SK-N-SH (cell line): Measurements from ENCODE around the gene EAF1. TPM values are rescaled to one million over a fixed set of nuclear protein-coding genes. Genes with fewer than 3 reads are reported as not detected.
"Not testable (repeated sequence)": the region's sequence is repeated elsewhere in the genome, so short reads cannot be mapped to it uniquely, and the experiment has no call there.

ENCODE experiments used
- CTCF ChIA-PET: fragments of 300-600, 350-600 bp; formaldehyde crosslinking; extraction: SDS; loops from one replicate; lab custom pipeline; 2021; lab: Yijun Ruan, JAX
- POLR2A ChIA-PET: fragments of 350-600 bp; sonication (Branson Sonifier 250); formaldehyde crosslinking; extraction: SDS; loops from one replicate; lab custom pipeline; 2020; ENCODE audit warnings: antibody characterized with exemption, inconsistent platforms; lab: Yijun Ruan, JAX
- DNase-seq: peaks from one replicate; pipeline ENCODE4 v3.0.0; 2012
- H2AFZ ChIP-seq: fragments of 200-600 bp; sonication (generic); 2 replicates; pipeline ENCODE4 v1.8.1; 2016; ENCODE audit warnings: antibody characterized with exemption, mild to moderate bottlenecking, low read depth
- H3F3A ChIP-seq: fragments of 200-600 bp; sonication (generic); replicated peaks from 2 replicates; pipeline ENCODE3; 2016; ENCODE audit warnings: antibody characterized with exemption, mild to moderate bottlenecking; ENCODE audit not compliant: insufficient read depth
- H3K27ac ChIP-seq, 2 experiments: fragments of 200-500 bp in 1 of 2; fragments of 200-600 bp in 1 of 2; sonication (Bioruptor generic) in 1 of 2; sonication (generic), shearing (Covaris generic) in 1 of 2; 2 replicates each; pipeline versions ENCODE4 v1.5.1 to v1.6.1; 2014 to 2016; ENCODE audit warnings: low read depth in 2 of 2, inconsistent platforms in 1 of 2, low read length in 1 of 2, mild to moderate bottlenecking in 1 of 2, mixed read lengths in 1 of 2
- H3K27me3 ChIP-seq: fragments of 200-600 bp; sonication (generic), shearing (Covaris generic); 2 replicates; pipeline ENCODE4 v1.6.1; 2016; ENCODE audit warnings: mixed run types; ENCODE audit not compliant: insufficient read depth
- H3K36me3 ChIP-seq, 2 experiments: fragments of 200-500 bp in 1 of 2; fragments of 200-600 bp in 1 of 2; sonication (Bioruptor generic) in 1 of 2; sonication (generic) in 1 of 2; replicated peaks in 1 of 2; 2 replicates each; pipeline versions ENCODE3 to v1.5.1; 2014 to 2016; ENCODE audit warnings: low read length in 1 of 2, mild to moderate bottlenecking in 1 of 2; ENCODE audit not compliant: insufficient read depth in 2 of 2, control insufficient read depth in 1 of 2
- H3K4me1 ChIP-seq, 2 experiments: fragments of 200-500 bp in 1 of 2; fragments of 200-600 bp in 1 of 2; sonication (Bioruptor generic) in 1 of 2; sonication (generic), shearing (Covaris generic) in 1 of 2; 2 replicates each; pipeline versions ENCODE4 v1.5.1 to v1.6.1; 2014 to 2016; ENCODE audit warnings: low read depth in 1 of 2, low read length in 1 of 2, mixed run types in 1 of 2; ENCODE audit not compliant: insufficient read depth in 2 of 2, control insufficient read depth in 1 of 2
- H3K4me2 ChIP-seq: fragments of 200-600 bp; sonication (generic), shearing (Covaris generic); 2 replicates; pipeline ENCODE4 v1.6.1; 2017; ENCODE audit warnings: mixed run types
- H3K4me3 ChIP-seq, 2 experiments: fragments of 200-500 bp in 1 of 2; fragments of 200-600 bp in 1 of 2; sonication (Bioruptor generic) in 1 of 2; sonication (generic), shearing (Covaris generic) in 1 of 2; 2 replicates each; pipeline versions ENCODE4 v1.5.1 to v1.8.1; 2014 to 2016; ENCODE audit warnings: low read depth in 2 of 2, inconsistent platforms in 1 of 2, low read length in 1 of 2, mild to moderate bottlenecking in 1 of 2, mixed read lengths in 1 of 2, moderate library complexity in 1 of 2
- H3K79me2 ChIP-seq: fragments of 200-600 bp; sonication (generic); 2 replicates; pipeline ENCODE4 v1.8.1; 2017; ENCODE audit warnings: mild to moderate bottlenecking; ENCODE audit not compliant: insufficient read depth
- H3K9ac ChIP-seq: fragments of 200-600 bp; sonication (generic); 2 replicates; pipeline ENCODE4 v1.6.1; 2017; ENCODE audit warnings: mixed run types
- H3K9me2 ChIP-seq: fragments of 200-600 bp; sonication (generic); 2 replicates; pipeline ENCODE4 v1.6.1; 2017; ENCODE audit warnings: mixed run types
- H3K9me3 ChIP-seq: fragments of 200-600 bp; sonication (generic); 2 replicates; pipeline ENCODE4 v1.6.1; 2017; ENCODE audit warnings: mixed run types, mild to moderate bottlenecking, moderate library complexity
- H4K20me1 ChIP-seq: fragments of 200-600 bp; sonication (generic); 2 replicates; pipeline ENCODE4 v1.6.1; 2017; ENCODE audit warnings: mild to moderate bottlenecking, mixed run types; ENCODE audit not compliant: insufficient read depth
- CHD2 ChIP-seq: fragments of 150-350 bp; IDR thresholded peaks from 2 replicates; pipeline ENCODE4 v1.6.1; 2018; ENCODE audit warnings: low read length; ENCODE audit not compliant: partially characterized antibody
- CTCF ChIP-seq: fragments of 200-600 bp; sonication (generic); IDR thresholded peaks from 2 replicates; pipeline ENCODE4 v1.6.1; 2017; ENCODE audit warnings: antibody characterized with exemption, mild to moderate bottlenecking, moderate library complexity
- ELF1 ChIP-seq: IDR thresholded peaks from 2 replicates; pipeline ENCODE4 v1.4.0; 2012
- FOSL2 ChIP-seq: IDR thresholded peaks from 2 replicates; pipeline ENCODE4 v1.4.0; 2012; ENCODE audit warnings: low read depth, mild to moderate bottlenecking, moderate library complexity, borderline replicate concordance
- GABPA ChIP-seq: IDR thresholded peaks from 2 replicates; pipeline ENCODE4 v1.4.0; 2012; ENCODE audit warnings: low read depth, mild to moderate bottlenecking
- GATA2 ChIP-seq: sonication (generic); formaldehyde crosslinking; IDR thresholded peaks from 2 replicates; pipeline ENCODE4 v1.5.0; 2020; ENCODE audit warnings: mild to moderate bottlenecking, missing genetic modification reagents
- POLR2AphosphoS5 ChIP-seq: IDR thresholded peaks from 2 replicates; pipeline ENCODE4 v1.6.1; 2012; ENCODE audit warnings: low read depth, low read length
- RAD21 ChIP-seq: IDR thresholded peaks from 2 replicates; pipeline ENCODE4 v1.6.1; 2012; ENCODE audit warnings: mild to moderate bottlenecking, low read length
- RFX5 ChIP-seq: IDR thresholded peaks from 2 replicates; pipeline ENCODE4 v1.6.1; 2012; ENCODE audit warnings: mild to moderate bottlenecking, improper control_type of control experiment, low read length
- SMC3 ChIP-seq: IDR thresholded peaks from 2 replicates; pipeline ENCODE4 v1.6.1; 2012; ENCODE audit warnings: low read depth, low read length, improper control_type of control experiment
- USF1 ChIP-seq: IDR thresholded peaks from 2 replicates; pipeline ENCODE4 v1.4.0; 2012; ENCODE audit warnings: low read depth, borderline replicate concordance
- YY1 ChIP-seq: IDR thresholded peaks from 2 replicates; pipeline ENCODE4 v1.4.0; 2012; ENCODE audit warnings: low read depth, mild to moderate bottlenecking
- ZBTB33 ChIP-seq: IDR thresholded peaks from 2 replicates; pipeline ENCODE4 v1.4.0; 2012; ENCODE audit warnings: low read depth, borderline replicate concordance
- WGBS: methylation state at CpG from one replicate; pipeline ENCODE4 v1.1.6; 2017; ENCODE audit warnings: low lambda C conversion rate; 5-methylcytosine and 5-hydroxymethylcytosine counted together
- polyA plus RNA-seq, 3 experiments: library from polyadenylated mRNA; depleted of rRNA; stranded (reverse); fragments of >200 nt; gene quantifications; 2 replicates each; pipeline ENCODE4 v1.2.3, GENCODE V29; 2012
- TF ChIP-seq, protein P1 (sequence below): fragments of 150-350 bp; IDR thresholded peaks from 2 replicates; pipeline ENCODE4 v1.6.1; 2017; ENCODE audit warnings: antibody characterized with exemption, low read length, low read depth, borderline replicate concordance
- TF ChIP-seq, protein P2 (sequence below): fragments of 150-350 bp; IDR thresholded peaks from 2 replicates; pipeline ENCODE4 v1.6.1; 2016; ENCODE audit warnings: mild to moderate bottlenecking, low read depth, low read length

Gene EAF1
- polyA plus RNA-seq, 1 of the 3 experiments (the other 2 are of a cell fraction): 10.0 TPM

- H3K36me3 ChIP-seq, POLR2A ChIA-PET, H3K79me2 ChIP-seq, H3K9me3 ChIP-seq, H3K4me2 ChIP-seq, H3K9ac ChIP-seq, H3K4me3 ChIP-seq, H3F3A ChIP-seq, H4K20me1 ChIP-seq, H2AFZ ChIP-seq, DNase-seq, H3K9me2 ChIP-seq, H3K4me1 ChIP-seq, H3K27ac ChIP-seq, H3K27me3 ChIP-seq: not testable (repeated sequence)
- 93% methylated on average over 3 of the region's 3 CpGs for WGBS
- CTCF ChIA-PET: interaction anchor here (1.0 to 1.8 kb wide), 2 partner anchors 17 to 120 kb away, joined by 3 to 6 read pairs; no protein-coding TSS in a partner anchor
Measured at GRCh38 chr3:15388335-15388734, 39.1 kb upstream of the EAF1 start.

GRCh38 chr3:15390460-15390859 is 36.9 kb upstream of the EAF1 start:
- CTCF ChIA-PET: interaction anchor here (1.6 to 1.7 kb wide), 2 partner anchors 122 to 282 kb away, joined by 3 to 6 read pairs; no protein-coding TSS in a partner anchor
- no peak overlapping the region for H3K9ac ChIP-seq
- H2AFZ ChIP-seq: no peak overlapping the region
- H3K4me1 ChIP-seq: 0 out of 4 replicates have a peak, but pooled peaks cover 0 to 10% of the 10 kb centered on the region in 2 experiments
- WGBS: 56% methylated on average over 6 of the region's 6 CpGs
- no peak for DNase-seq
- no peaks in the 10 kb centered on the region for H3K36me3 ChIP-seq
- no peaks in the 10 kb centered on the region for H4K20me1 ChIP-seq
- H3K27me3 ChIP-seq: no peaks in the 10 kb centered on the region
- H3K9me3 ChIP-seq: peaks cover 2% of the 10 kb centered on the region; the same call in 1 of the 2 replicates
- no peak overlapping the region for H3K27ac ChIP-seq
- peaks cover 8% of the 10 kb centered on the region for H3F3A ChIP-seq
- H3K9me2 ChIP-seq: no peaks in the 10 kb centered on the region
- POLR2A ChIA-PET: no interaction called here
- no peaks in the 10 kb centered on the region for H3K79me2 ChIP-seq
- no peak overlapping the region for H3K4me3 ChIP-seq
- TF ChIP-seq ZBTB33 (no peak), RAD21 (no peak), GABPA (no peak), GATA2 (CRISPR knock-in tag) (no peak), YY1 (no peak), POLR2AphosphoS5 (no peak), CTCF (no peak), RFX5 (no peak), SMC3 (no peak), ELF1 (no peak), CHD2 (no peak), FOSL2 (no peak), USF1 (no peak)
- TF ChIP-seq, protein P1, sequence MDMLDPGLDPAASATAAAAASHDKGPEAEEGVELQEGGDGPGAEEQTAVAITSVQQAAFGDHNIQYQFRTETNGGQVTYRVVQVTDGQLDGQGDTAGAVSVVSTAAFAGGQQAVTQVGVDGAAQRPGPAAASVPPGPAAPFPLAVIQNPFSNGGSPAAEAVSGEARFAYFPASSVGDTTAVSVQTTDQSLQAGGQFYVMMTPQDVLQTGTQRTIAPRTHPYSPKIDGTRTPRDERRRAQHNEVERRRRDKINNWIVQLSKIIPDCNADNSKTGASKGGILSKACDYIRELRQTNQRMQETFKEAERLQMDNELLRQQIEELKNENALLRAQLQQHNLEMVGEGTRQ: no peak
- TF ChIP-seq, protein P2, sequence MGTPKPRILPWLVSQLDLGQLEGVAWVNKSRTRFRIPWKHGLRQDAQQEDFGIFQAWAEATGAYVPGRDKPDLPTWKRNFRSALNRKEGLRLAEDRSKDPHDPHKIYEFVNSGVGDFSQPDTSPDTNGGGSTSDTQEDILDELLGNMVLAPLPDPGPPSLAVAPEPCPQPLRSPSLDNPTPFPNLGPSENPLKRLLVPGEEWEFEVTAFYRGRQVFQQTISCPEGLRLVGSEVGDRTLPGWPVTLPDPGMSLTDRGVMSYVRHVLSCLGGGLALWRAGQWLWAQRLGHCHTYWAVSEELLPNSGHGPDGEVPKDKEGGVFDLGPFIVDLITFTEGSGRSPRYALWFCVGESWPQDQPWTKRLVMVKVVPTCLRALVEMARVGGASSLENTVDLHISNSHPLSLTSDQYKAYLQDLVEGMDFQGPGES: no peak
- H3K4me2 ChIP-seq: no peak overlapping the region
